H9 (cell line): ENCODE data around the gene HS6ST2. TPM values are rescaled to one million over a fixed set of nuclear protein-coding genes. Genes with fewer than 3 reads are reported as not detected.

Experiments
- DNase-seq: peaks from one replicate; pipeline ENCODE4 v3.0.0-alpha.2; 2017
- H2AFZ ChIP-seq: one replicate; pipeline ENCODE4 v1.6.1; 2013; ENCODE audit warnings: mild to moderate bottlenecking, low read length, control low read depth, moderate library complexity
- H2AK5ac ChIP-seq: 2 replicates; pipeline ENCODE4 v1.6.1; 2013; ENCODE audit warnings: low read length, control low read depth, mixed read lengths; ENCODE audit not compliant: insufficient read length
- H2BK120ac ChIP-seq: one replicate; pipeline ENCODE4 v1.6.1; 2013; ENCODE audit warnings: low read depth, mild to moderate bottlenecking, low read length, control low read depth, inconsistent platforms; ENCODE audit not compliant: poor library complexity, severe bottlenecking
- H2BK12ac ChIP-seq: 2 replicates; pipeline ENCODE4 v1.6.1; 2013; ENCODE audit warnings: low read length, control low read depth, mixed read lengths, low read depth; ENCODE audit not compliant: insufficient read length
- H2BK15ac ChIP-seq: 2 replicates; pipeline ENCODE4 v1.6.1; 2013; ENCODE audit warnings: low read depth, low read length, control low read depth
- H2BK20ac ChIP-seq: one replicate; pipeline ENCODE4 v1.6.1; 2013; ENCODE audit warnings: low read depth, mild to moderate bottlenecking, low read length, control low read depth, inconsistent platforms; ENCODE audit not compliant: poor library complexity, severe bottlenecking
- H2BK5ac ChIP-seq: 2 replicates; pipeline ENCODE4 v1.6.1; 2013; ENCODE audit warnings: low read length, control low read depth, mixed read lengths; ENCODE audit not compliant: insufficient read length
- H3K14ac ChIP-seq: 2 replicates; pipeline ENCODE4 v1.6.1; 2013; ENCODE audit warnings: low read length, control low read depth; ENCODE audit not compliant: insufficient read depth
- H3K18ac ChIP-seq: 2 replicates; pipeline ENCODE4 v1.6.1; 2013; ENCODE audit warnings: low read depth, mild to moderate bottlenecking, mixed read lengths, low read length, control low read depth; ENCODE audit not compliant: insufficient read length
- H3K23ac ChIP-seq: 2 replicates; pipeline ENCODE4 v1.6.1; 2013; ENCODE audit warnings: low read length, control low read depth, mixed read lengths, low read depth; ENCODE audit not compliant: insufficient read length
- H3K23me2 ChIP-seq: 2 replicates; pipeline ENCODE4 v1.6.1; 2013; ENCODE audit warnings: low read depth, mild to moderate bottlenecking, mixed read lengths, low read length, control low read depth; ENCODE audit not compliant: insufficient read length, poor library complexity, severe bottlenecking
- H3K27ac ChIP-seq: 2 replicates; pipeline ENCODE4 v1.5.1; 2013; ENCODE audit warnings: low read length, control low read depth, mixed read lengths, low read depth; ENCODE audit not compliant: insufficient read length
- H3K27me3 ChIP-seq: 2 replicates; pipeline ENCODE4 v1.6.1; 2013; ENCODE audit warnings: low read length, control low read depth, inconsistent platforms; ENCODE audit not compliant: insufficient read depth
- H3K4ac ChIP-seq: 2 replicates; pipeline ENCODE4 v1.6.1; 2013; ENCODE audit warnings: low read depth, mild to moderate bottlenecking, control low read depth, inconsistent platforms, low read length, moderate library complexity
- H3K4me1 ChIP-seq: 2 replicates; pipeline ENCODE4 v1.6.1; 2013; ENCODE audit warnings: low read length, control low read depth, inconsistent platforms; ENCODE audit not compliant: insufficient read depth
- H3K4me2 ChIP-seq: 2 replicates; pipeline ENCODE4 v1.6.1; 2013; ENCODE audit warnings: low read length, control low read depth, mixed read lengths; ENCODE audit not compliant: insufficient read length, insufficient read depth
- H3K56ac ChIP-seq: 2 replicates; pipeline ENCODE4 v1.6.1; 2013; ENCODE audit warnings: low read depth, mild to moderate bottlenecking, mixed read lengths, low read length, control low read depth; ENCODE audit not compliant: insufficient read length
- H3K79me1 ChIP-seq: 2 replicates; pipeline ENCODE4 v1.6.1; 2013; ENCODE audit warnings: low read depth, mild to moderate bottlenecking, moderate library complexity, low read length, control low read depth, inconsistent platforms; ENCODE audit not compliant: insufficient read depth, poor library complexity, severe bottlenecking
- H3K79me2 ChIP-seq: 2 replicates; pipeline ENCODE4 v1.6.1; 2013; ENCODE audit warnings: low read length, control low read depth, inconsistent platforms; ENCODE audit not compliant: insufficient read depth
- H3K9ac ChIP-seq: 2 replicates; pipeline ENCODE4 v1.6.1; 2013; ENCODE audit warnings: low read length, control low read depth, mixed read lengths; ENCODE audit not compliant: insufficient read length; ENCODE audit errors: extremely low read depth
- H3K9me3 ChIP-seq: one replicate; pipeline ENCODE4 v1.6.1; 2013; ENCODE audit warnings: low read depth, low read length, inconsistent platforms; ENCODE audit not compliant: control insufficient read depth
- H3T11ph ChIP-seq: one replicate; pipeline ENCODE4 v1.6.1; 2013; ENCODE audit warnings: mild to moderate bottlenecking, low read length, control low read depth, inconsistent platforms
- H4K20me1 ChIP-seq: one replicate; pipeline ENCODE4 v1.6.1; 2013; ENCODE audit not compliant: control insufficient read depth, insufficient read length, insufficient read depth
- H4K5ac ChIP-seq: 2 replicates; pipeline ENCODE4 v1.6.1; 2013; ENCODE audit warnings: low read depth, mild to moderate bottlenecking, mixed read lengths, low read length, control low read depth; ENCODE audit not compliant: insufficient read length
- H4K8ac ChIP-seq: replicated peaks from 2 replicates; pipeline ENCODE4 v1.6.1; 2013; ENCODE audit warnings: low read length, control low read depth, mixed read lengths, low read depth; ENCODE audit not compliant: insufficient read length
- H4K91ac ChIP-seq: 2 replicates; pipeline ENCODE4 v1.6.1; 2013; ENCODE audit warnings: low read depth, mild to moderate bottlenecking, moderate library complexity, mixed read lengths, low read length, control low read depth; ENCODE audit not compliant: insufficient read length
- H3K27ac Mint-ChIP-seq, 3 experiments: 2 replicates in 2 of 3; 3 replicates in 1 of 3; pipeline ENCODE4 v1.8.0; 2020 to 2021; ENCODE audit warnings: mixed read lengths in 3 of 3, mild to moderate bottlenecking in 1 of 3, moderate library complexity in 1 of 3
- H3K27me3 Mint-ChIP-seq: 2 replicates; pipeline ENCODE4 v1.8.0; 2021; ENCODE audit warnings: low read depth, mild to moderate bottlenecking, moderate library complexity, mixed read lengths
- H3K36me3 Mint-ChIP-seq, 3 experiments: 2 replicates in 2 of 3; 3 replicates in 1 of 3; pipeline ENCODE4 v1.8.0; 2020 to 2021; ENCODE audit warnings: low read depth in 3 of 3, mixed read lengths in 3 of 3; ENCODE audit not compliant: insufficient read depth in 1 of 3
- H3K4me1 Mint-ChIP-seq, 2 experiments: 2 replicates each; pipeline ENCODE4 v1.8.0; 2020; ENCODE audit warnings: mixed read lengths in 2 of 2
- H3K4me3 Mint-ChIP-seq, 2 experiments: 2 replicates in 1 of 2; 3 replicates in 1 of 2; pipeline ENCODE4 v1.8.0; 2020 to 2021; ENCODE audit warnings: mild to moderate bottlenecking in 2 of 2, mixed read lengths in 2 of 2, moderate library complexity in 1 of 2
- H3K9me3 Mint-ChIP-seq, 2 experiments: 2 replicates in 1 of 2; 3 replicates in 1 of 2; pipeline ENCODE4 v1.8.0; 2020; ENCODE audit warnings: mild to moderate bottlenecking in 2 of 2, mixed read lengths in 2 of 2, moderate library complexity in 1 of 2
- CTCF ChIP-seq: fragments of 200-600 bp; sonication (generic); conservative IDR thresholded peaks from 3 replicates; pipeline ENCODE4 v1.8.0; 2021; ENCODE audit warnings: antibody characterized with exemption, mild to moderate bottlenecking
- WGBS: extraction: QIAGEN DNeasy Blood & Tissue Kit; methylation state at CpG from one replicate; pipeline ENCODE4 v1.1.7; 2013; ENCODE audit warnings: missing lambda C conversion rate, low lambda C conversion rate, mixed read lengths; ENCODE audit not compliant: insufficient read length; ENCODE audit errors: extremely low coverage; 5-methylcytosine and 5-hydroxymethylcytosine counted together
- total RNA-seq: library from RNA; stranded (reverse); gene quantifications from 2 replicates; pipeline ENCODE4 v1.2.1, GENCODE V29; 2021

Gene HS6ST2
- total RNA-seq, 1 experiment from 2014 or later: 4.8 TPM

- H3K4me1 ChIP-seq: peaks cover 27% of the 10 kb centered on the region
- no peak overlapping the region for H3K4me3 Mint-ChIP-seq
- peaks cover 71 to 72% of the 10 kb centered on the region in 2 experiments for H3K4me1 Mint-ChIP-seq
- H3K79me1 ChIP-seq: no peaks in the 10 kb centered on the region
- H3K79me2 ChIP-seq: 0 out of 2 replicates have a peak, but pooled peaks cover under 1% of the 10 kb centered on the region
- no peak overlapping the region for H4K8ac ChIP-seq
- no peak overlapping the region for H2BK15ac ChIP-seq
- H2AK5ac ChIP-seq: no peak overlapping the region
- H3K4ac ChIP-seq: no peak overlapping the region
- H3K23me2 ChIP-seq: no peaks in the 10 kb centered on the region
- H3K27me3 Mint-ChIP-seq: peaks cover 84% of the 10 kb centered on the region
- H2BK5ac ChIP-seq: no peak overlapping the region
- H3K9me3 ChIP-seq: no peaks in the 10 kb centered on the region
- no peak overlapping the region for H3K18ac ChIP-seq
- H3K27ac ChIP-seq: no peak overlapping the region
- no peaks in the 10 kb centered on the region for H4K20me1 ChIP-seq
- WGBS: no CpG with 5 or more reads among the region's 2 CpGs
- H3K27ac Mint-ChIP-seq: no peak overlapping the region
- no peak overlapping the region for H3K23ac ChIP-seq
- H4K5ac ChIP-seq: no peak overlapping the region
- H3K36me3 Mint-ChIP-seq: no peaks in the 10 kb centered on the region; a peak in 2 of 7 replicates
- H2AFZ ChIP-seq: no peak overlapping the region
- no peak overlapping the region for H3K14ac ChIP-seq
- H3K9ac ChIP-seq: no peak overlapping the region
- H4K91ac ChIP-seq: no peak overlapping the region
- no peak for TF ChIP-seq CTCF
- no peak overlapping the region for H3K4me2 ChIP-seq
- no peak overlapping the region for H3T11ph ChIP-seq
- H2BK120ac ChIP-seq: no peak overlapping the region
- H3K27me3 ChIP-seq: peaks cover 22% of the 10 kb centered on the region; the same call in 1 of the 2 replicates
- H2BK20ac ChIP-seq: no peak overlapping the region
- H2BK12ac ChIP-seq: no peak overlapping the region
- H3K56ac ChIP-seq: no peak overlapping the region
- DNase-seq: no peak
- no peaks in the 10 kb centered on the region for H3K9me3 Mint-ChIP-seq
Observed at GRCh38 chrX:132745593-132745992, 212.8 kb downstream of the HS6ST2 start.
